Chondrocyte (in vitro differentiated cells): ENCODE data around the gene FFAR2. TPM values are rescaled to one million over a fixed set of nuclear protein-coding genes. Genes with fewer than 3 reads are reported as not detected.
"Not testable (repeated sequence)": the region's sequence is repeated elsewhere in the genome, so short reads cannot be mapped to it uniquely, and the experiment has no call there.

Experiments
- DNase-seq: peaks from one replicate; pipeline ENCODE4 v3.0.0; 2021; ENCODE audit warnings: mixed read lengths, low spot score
- H3K27ac Mint-ChIP-seq: one replicate; pipeline ENCODE4 v1.8.0; 2021; ENCODE audit warnings: mild to moderate bottlenecking, moderate library complexity, mixed read lengths; ENCODE audit not compliant: unreplicated experiment
- H3K27me3 Mint-ChIP-seq: 2 replicates; pipeline ENCODE4 v1.8.0; 2021; ENCODE audit warnings: low read depth, mixed read lengths
- H3K36me3 Mint-ChIP-seq: 2 replicates; pipeline ENCODE4 v1.8.0; 2021; ENCODE audit warnings: low read depth, mixed read lengths
- H3K4me1 Mint-ChIP-seq: 2 replicates; pipeline ENCODE4 v1.8.0; 2021; ENCODE audit warnings: low read depth, mild to moderate bottlenecking, mixed read lengths
- H3K4me3 Mint-ChIP-seq: one replicate; pipeline ENCODE4 v1.8.0; 2021; ENCODE audit warnings: mild to moderate bottlenecking, moderate library complexity, mixed read lengths; ENCODE audit not compliant: unreplicated experiment
- H3K9me3 Mint-ChIP-seq: 2 replicates; pipeline ENCODE4 v1.8.0; 2021; ENCODE audit warnings: low read depth, mixed read lengths
- CTCF ChIP-seq: fragments of 200-600 bp; sonication (generic); IDR thresholded peaks from 2 replicates; pipeline ENCODE4 v1.5.0; 2021; ENCODE audit warnings: antibody characterized with exemption, mild to moderate bottlenecking, moderate library complexity
- total RNA-seq: library from RNA; stranded (reverse); gene quantifications from 3 replicates; pipeline ENCODE4 v1.2.1, GENCODE V29; 2021

FFAR2 gene
- total RNA-seq, 1 donor from 2014 or later: not detected

- no peak overlapping the region for H3K4me3 Mint-ChIP-seq
- no peak for TF ChIP-seq CTCF
- peaks cover 37% of the 10 kb centered on the region for H3K27me3 Mint-ChIP-seq
- no peaks in the 10 kb centered on the region for H3K36me3 Mint-ChIP-seq
- H3K27ac Mint-ChIP-seq: no peak overlapping the region
- no peaks in the 10 kb centered on the region for H3K9me3 Mint-ChIP-seq
- DNase-seq: no peak
- H3K4me1 Mint-ChIP-seq: no peaks in the 10 kb centered on the region
Measured at GRCh38 chr19:35462476-35462953, 14.5 kb downstream of the FFAR2 start.

GRCh38 chr19:35462956-35463355, 14.9 kb downstream of the FFAR2 start:
- peaks cover 34% of the 10 kb centered on the region for H3K27me3 Mint-ChIP-seq
- H3K9me3 Mint-ChIP-seq, H3K4me1 Mint-ChIP-seq, H3K4me3 Mint-ChIP-seq, H3K27ac Mint-ChIP-seq, DNase-seq, H3K36me3 Mint-ChIP-seq: not testable (repeated sequence)

GRCh38 chr19:35466259-35466658, 18.2 kb downstream of the FFAR2 start:
- TF ChIP-seq CTCF: no peak
- no peak for DNase-seq
- no peaks in the 10 kb centered on the region for H3K36me3 Mint-ChIP-seq
- H3K27me3 Mint-ChIP-seq: peaks cover 34% of the 10 kb centered on the region
- H3K27ac Mint-ChIP-seq: no peak overlapping the region
- H3K4me3 Mint-ChIP-seq: no peak overlapping the region
- no peaks in the 10 kb centered on the region for H3K9me3 Mint-ChIP-seq
- H3K4me1 Mint-ChIP-seq: no peaks in the 10 kb centered on the region

- Mint-ChIP-seq H3K27ac (no peak overlapping the region), H3K9me3 (no peaks in the 10 kb centered on the region), H3K4me1 (no peaks in the 10 kb centered on the region), H3K27me3 (peaks cover 20% of the 10 kb centered on the region), H3K4me3 (no peak overlapping the region), H3K36me3 (no peaks in the 10 kb centered on the region)
- DNase-seq: no peak
- peak; percentile 61 for TF ChIP-seq CTCF
Measured at GRCh38 chr19:35468637-35469036, 20.6 kb downstream of the FFAR2 start.

- DNase-seq: no peak
- Mint-ChIP-seq H3K4me1 (no peaks in the 10 kb centered on the region), H3K4me3 (no peak overlapping the region), H3K9me3 (no peaks in the 10 kb centered on the region), H3K36me3 (no peaks in the 10 kb centered on the region), H3K27me3 (peaks cover 15% of the 10 kb centered on the region), H3K27ac (no peak overlapping the region)
- TF ChIP-seq CTCF: no peak
Measured at GRCh38 chr19:35470128-35470527, 22.1 kb downstream of the FFAR2 start.

GRCh38 chr19:35471075-35471474, 23.0 kb downstream of the FFAR2 start:
- H3K9me3 Mint-ChIP-seq, H3K27ac Mint-ChIP-seq, H3K4me3 Mint-ChIP-seq, H3K36me3 Mint-ChIP-seq, H3K4me1 Mint-ChIP-seq, DNase-seq: not testable (repeated sequence)
- H3K27me3 Mint-ChIP-seq: peaks cover 18% of the 10 kb centered on the region
